HL-60/S4 (cell line): Measurements from ENCODE around the gene SNIP1.
"Not testable (repeated sequence)": the region's sequence is repeated elsewhere in the genome, so short reads cannot be mapped to it uniquely, and the experiment has no call there.

Experiments
- in situ Hi-C: fragments of 300-500 bp; cut with MboI; formaldehyde crosslinking; loops from 2 replicates; pipeline ENCODE4 v1.14.3; 2022; ENCODE audit warnings: low sequenced_read_pairs

Gene SNIP1

DNA sequence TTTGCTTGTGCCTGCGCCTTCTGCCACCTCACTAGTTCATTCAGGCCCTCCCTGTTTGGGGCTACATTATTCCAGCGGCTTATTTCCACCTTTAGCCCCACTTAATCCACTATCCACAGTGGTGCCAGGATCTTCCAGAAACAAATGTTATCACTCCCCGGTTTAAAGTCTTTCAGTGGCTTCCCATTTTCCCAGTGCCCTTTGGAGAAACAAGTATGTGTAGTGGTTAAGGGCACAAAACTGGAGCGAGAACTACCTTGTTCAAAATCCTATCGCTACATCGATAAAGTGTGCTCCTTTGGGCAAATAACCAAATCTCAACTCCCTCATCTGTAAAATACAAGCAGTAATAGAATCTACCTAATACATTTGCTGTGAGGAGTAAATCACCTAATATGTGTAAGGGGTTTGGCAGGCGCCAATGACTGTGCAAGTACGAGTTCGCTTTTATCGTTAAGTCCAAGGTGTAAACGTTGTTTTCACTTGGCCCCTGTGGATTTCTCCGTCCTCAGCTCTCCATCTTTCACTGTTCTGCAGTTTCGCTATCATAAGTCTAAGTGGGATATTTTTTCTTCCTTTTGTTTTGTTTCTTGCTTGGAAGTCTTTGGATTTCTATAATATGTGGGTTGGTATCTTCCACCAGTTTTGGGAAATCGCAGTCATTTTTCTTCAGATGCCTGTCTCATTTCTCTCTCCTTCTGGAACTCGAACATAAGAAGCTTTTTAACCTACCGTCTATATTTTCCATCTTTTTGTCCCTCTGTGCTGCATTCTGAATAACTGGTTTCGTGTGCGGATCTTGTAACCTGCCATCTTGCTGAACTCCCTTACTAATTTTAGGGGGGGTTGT, 38.7 kb downstream of the SNIP1 start:
- in situ Hi-C loops, result no loop called here

DNA sequence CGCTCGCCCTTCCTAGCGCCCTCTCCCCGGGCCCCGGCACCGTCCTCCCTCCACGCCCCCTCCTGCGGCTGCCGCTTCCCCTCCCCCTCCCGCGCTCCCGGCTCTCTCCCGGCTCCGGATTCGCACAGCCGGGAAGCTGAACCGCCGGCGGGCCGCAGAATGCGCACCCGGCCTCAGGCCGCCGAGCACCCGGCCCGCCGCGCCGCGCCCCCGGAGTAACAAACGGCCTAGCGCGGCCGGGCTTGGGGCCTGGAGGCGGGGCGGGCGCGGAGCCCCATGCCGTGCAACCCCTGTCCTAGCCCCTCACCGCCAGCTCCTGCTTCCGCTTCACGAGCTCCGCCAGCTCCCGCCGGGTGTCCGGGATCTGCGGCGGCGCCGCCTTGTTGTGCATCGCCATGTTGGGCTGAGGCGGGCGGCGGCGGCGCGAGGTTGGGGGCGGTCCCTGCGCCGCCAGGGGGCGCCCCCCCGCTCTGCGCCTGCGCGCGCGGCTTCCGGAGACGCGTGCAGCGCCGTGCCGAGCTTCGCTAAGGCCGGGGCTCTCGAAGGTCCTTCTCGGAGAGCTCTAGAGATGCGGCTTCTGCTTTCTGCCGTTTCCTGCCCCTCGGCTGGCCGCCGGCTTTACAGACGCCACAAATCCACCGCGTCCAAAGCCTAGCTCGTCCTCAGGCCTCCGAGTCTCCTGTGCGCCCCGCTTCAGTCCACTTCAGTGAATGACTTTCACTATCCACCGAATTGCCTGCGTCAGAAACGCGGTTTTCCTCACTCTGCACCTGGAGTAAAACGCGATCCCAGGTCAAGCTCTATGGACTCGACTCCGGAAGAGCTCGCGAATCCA, 39.5 kb downstream of the SNIP1 start, which contains the start of gene MEAF6:
Gene MEAF6, minus strand, starts transcription at position 417 of the 835 bp plus-strand sequence. Its CDS starts 20 bp downstream, at position 397.
- in situ Hi-C loops, result no loop called here

DNA sequence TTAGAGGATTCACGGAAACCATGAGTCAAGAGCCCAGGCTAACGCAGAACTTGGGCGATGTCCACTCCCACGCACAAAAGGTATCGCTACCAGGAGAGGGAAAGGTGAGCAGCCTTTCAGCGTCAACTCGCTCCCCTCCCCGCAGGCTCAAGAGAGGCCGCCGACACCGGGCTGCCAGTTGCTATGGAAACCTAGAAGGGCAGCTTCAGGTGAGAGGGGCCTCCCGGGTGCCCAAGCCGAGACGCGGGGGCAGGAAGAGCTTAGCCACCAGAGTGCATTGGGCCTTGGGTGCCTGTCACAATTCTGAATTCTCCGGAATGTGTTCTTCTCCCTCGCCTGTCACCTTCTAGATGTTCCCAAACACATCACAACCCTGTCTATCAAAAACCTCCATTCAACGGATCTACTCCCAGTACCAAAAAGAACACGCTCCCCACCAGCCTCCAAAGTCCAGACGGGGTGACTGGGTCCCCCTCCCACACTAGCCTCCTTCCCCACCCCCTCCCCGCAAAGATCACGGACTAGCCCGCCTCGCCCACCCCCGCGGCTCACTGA, 40.2 kb downstream of the SNIP1 start:
- in situ Hi-C loops, result no loop called here

DNA sequence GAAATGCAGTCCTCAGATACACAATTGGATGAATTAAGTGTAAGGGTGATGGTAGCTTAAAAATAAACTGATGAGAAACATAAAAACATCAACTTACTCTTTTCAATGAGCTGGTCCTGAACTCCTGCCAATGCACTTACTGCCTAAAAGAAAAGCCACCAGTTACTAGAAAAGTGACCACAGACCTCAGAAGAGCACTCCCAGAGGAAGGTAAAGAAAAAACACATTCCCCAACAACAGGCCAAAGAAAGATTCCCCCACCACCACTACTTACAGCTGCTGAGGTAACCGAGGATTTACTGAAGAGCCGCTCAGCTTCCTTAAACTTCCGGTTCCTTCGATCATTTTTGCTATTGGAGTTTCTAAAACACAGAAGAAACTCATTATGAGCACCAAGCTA, 44.9 kb downstream of the SNIP1 start:
- in situ Hi-C loops, result no loop called here

DNA sequence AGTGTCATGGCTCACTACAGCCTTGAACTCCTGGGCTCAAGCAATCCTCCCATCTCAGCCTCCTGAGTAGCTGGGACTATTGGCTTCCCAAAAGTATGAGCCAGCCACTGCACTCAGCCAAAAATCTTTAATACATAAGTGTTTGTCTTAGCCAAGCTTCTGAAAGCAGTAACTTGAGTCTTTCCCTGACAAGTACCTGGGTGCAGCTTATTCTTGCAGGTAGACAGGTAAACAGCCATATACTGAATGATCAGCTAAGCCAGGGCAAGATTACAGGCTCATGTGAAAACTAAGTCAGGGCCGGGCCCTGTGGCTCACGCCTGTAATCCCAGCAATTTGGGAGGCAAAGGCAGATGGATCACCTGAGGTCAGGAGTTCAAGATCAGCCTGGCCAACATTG, 47.4 kb downstream of the SNIP1 start:
- in situ Hi-C loops, result no loop called here

DNA sequence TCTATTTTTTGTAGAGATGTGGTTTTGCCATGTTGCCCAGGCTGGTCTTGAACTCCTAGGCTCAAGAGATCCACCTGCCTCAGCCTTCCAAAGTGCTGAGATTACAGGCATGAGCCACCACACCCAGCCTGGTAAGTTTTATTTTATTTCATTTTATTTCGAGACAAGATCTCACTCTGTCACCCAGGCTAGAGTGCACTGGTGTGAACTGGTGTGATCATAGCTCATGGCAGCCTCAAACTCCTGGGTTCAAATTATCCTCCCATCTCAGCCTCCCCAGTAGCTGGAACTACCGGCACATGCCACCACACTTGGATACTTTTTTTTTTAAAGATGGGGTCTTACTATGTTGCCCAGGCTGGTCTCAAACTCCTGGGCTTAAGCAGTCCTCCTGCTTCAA, 51.3 kb downstream of the SNIP1 start:
- in situ Hi-C loops, result not testable (repeated sequence)

DNA sequence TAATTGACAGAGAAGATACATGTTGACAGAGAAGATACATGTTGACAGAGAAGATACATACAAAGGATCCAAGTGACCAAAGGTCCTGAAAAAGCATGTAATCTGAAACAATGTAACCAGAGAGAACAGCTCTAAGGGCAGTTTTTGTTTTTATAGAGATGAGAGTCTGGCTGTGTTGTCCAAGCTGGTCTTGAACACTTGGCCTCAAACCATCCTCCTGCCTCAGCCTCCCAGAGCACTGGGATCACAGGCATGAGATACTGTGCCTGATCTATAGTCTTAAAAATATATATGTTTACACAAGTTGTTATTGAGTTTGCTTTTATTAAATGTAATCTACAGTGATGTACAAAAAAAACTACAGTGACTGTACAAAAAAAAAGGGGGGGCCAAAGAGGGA, 52.0 kb downstream of the SNIP1 start:
- in situ Hi-C loops, result no loop called here

DNA sequence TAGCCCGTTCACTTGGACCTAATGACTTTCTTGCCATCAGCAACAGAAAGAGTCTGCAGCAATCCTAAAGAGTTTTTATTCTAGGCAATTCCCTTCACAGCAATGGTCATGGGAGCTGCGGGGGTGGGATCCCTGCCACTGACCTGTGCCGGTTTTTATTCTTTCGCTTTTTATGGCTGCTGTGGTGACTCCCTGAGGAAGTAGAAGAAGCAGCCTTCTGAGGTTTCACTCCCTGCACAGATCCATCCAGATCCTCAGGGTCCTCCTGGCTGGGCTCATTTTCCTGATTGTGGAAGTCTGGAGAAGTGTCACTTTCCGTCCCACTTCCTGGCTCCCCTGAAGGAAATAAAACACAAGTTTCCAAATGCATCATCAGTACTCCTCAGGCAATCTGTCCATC, 52.4 kb downstream of the SNIP1 start:
- in situ Hi-C loops, result no loop called here

DNA sequence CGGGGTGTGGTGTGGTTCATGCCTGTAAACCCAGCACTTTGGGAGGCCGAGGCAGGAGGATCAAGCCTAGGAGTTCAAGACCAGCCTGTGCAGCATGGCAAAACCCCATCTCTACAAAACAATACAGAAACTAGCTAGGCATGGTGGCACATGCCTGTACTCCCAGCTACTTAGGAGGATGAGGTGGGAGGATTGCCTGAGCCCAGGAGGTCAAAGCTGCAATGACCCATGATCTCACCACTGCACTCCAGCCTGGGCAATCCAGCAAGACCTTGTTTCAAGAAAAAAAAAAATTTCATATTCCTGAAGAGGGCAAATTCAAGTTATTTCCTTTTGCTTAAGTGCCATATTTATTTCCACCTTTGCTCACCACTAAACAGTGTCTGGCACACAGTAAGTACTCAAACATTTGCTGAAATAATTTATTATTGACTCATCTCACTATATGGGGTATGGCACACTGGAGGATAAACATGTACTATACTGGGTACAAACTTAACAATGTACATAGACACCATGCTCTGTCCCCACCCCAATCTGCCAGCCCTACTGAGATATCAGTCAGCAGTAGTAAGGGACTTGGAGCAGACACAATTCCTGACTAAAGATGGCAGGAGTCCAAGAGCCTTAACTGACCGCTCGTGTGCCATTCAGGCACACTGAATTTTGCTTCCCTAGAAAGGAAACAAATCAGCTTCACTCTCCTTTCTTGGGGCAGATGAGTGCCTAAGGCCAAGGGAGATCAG, 55.0 kb downstream of the SNIP1 start:
- in situ Hi-C loops, result no loop called here

DNA sequence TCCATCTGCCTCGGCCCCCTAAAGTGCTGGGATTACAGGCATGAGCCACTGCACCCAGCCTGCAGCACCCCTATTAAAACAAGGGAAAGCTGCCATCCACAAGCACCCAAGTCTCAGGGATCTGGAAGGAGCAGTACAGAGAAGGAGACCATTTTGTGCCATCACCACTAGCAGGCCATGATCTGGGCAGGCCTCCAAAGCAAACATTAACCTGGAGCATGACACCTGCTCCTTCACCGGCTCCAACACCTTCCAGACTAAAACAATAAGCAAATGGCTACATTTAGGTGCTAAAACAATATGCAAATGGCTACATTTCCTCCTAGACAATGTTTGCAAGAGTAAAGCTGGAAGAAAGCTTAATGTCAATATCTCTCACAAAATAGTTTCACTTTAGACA, 56.3 kb downstream of the SNIP1 start:
- in situ Hi-C loops, result no loop called here

DNA sequence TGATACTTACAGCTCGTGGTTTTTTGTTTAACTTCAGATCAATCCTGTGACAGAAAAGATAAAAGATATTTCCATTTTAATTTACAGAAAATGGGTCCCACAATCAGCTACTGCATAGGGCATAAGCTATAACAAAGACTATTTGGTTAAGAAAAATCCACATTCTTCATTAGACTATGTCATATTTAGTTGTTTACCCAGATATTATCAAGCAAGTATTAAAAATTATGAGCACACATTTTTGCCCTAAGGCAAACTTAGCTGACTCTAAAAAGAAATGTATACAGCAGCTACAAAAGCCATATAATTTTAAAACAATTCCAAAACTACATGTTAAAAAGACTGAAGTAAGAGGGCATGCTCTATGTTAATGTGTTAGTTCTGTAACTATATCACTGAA, 58.2 kb downstream of the SNIP1 start:
- in situ Hi-C loops, result no loop called here

DNA sequence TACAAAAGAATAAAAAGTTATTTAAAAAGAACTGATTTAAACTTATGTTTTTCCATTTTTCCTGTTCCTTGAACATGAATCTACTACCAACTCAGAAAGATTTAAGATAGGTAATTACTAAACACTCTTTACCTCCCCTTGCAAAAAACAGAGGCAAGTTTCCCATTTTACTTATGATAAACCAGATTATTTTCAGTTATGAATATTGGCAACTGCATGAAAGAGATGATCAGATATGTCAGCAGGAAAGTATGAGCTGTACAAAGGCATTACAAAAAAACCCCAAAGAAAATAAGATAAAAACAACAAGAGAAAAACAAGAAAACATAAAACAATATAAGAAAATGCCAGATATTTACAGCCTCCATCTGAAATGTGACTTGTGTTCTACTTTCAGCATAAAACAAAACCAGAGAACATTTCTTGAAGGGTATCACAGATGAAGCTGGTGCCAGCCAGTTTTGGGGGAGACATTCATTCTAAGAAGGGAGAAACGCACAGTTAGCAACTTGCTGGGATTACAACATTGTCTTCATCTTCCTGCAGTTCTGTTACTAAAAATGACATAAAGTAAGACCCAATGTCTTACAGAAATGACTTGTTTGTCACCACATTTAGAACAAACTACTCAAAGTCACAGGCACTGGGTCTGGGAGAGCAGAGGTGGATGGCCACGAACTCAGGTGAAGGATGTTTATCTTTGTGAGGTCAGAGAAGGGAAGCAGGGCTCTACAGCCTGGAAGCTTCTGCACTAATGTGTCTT, 60.6 kb downstream of the SNIP1 start:
- in situ Hi-C loops, result no loop called here

DNA sequence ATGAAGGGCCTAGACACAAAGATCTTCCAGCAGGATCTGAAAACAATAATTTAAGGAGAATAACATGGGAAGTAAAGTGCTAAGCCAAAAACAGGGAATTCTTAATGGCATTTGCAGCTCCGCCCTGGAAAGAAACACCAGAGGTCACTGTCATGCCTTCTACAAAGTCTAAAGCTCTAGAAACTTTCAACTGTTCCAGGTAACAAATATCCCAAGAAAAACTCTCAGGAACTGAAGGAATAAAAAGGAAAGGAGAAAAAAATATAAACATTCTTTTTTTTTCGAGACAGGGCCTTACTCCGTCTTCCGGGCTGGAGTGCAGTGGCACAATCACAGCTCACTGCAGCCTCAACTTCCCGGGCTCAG, 66.5 kb downstream of the SNIP1 start:
- in situ Hi-C loops, result no loop called here

DNA sequence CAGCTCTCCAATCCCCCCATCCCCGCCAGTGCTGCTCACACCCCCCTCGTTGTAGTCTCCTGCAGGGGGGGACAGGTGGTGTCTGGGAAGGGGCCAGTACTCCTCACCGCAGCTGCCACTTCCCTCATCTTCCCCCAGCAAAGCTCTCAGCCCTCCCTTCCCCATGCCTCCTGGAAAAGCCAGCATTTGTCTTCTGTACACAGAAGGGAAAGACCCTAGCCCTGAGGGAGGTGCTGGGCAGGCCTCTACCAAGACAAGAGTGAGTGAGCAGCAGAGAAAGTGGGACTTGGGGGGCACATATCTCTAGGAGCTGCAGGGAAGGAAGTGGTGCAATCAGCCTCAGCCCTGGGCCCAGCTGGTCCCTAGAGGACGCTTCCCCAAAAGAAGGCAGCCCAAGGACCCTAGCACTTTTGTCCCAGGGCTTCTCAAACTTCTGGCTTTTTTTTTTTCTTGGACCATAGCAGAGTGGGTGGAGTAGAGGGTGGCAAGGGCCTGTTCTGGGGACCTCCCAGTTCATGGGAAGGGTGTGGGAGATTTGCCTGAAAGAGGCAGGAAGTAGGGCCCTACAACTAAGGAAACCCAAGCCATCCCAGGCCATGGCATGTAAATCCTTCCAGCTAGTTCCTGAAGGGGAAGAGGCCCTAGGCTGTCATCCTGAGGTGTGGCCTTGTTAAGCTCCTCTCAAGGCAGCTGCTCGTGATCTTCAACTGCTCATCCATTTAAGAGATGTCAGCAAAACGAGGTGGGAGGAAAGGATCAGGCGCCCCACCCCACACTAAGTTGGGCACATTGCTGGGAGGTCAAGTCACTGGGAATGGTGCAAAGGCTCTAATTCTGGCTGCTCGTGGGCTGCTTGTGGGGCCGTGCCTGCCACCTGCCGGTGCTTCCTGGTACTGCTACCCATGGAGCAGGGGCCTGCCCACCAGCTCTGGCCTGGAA, 67.1 kb downstream of the SNIP1 start:
- in situ Hi-C loops, result no loop called here

DNA sequence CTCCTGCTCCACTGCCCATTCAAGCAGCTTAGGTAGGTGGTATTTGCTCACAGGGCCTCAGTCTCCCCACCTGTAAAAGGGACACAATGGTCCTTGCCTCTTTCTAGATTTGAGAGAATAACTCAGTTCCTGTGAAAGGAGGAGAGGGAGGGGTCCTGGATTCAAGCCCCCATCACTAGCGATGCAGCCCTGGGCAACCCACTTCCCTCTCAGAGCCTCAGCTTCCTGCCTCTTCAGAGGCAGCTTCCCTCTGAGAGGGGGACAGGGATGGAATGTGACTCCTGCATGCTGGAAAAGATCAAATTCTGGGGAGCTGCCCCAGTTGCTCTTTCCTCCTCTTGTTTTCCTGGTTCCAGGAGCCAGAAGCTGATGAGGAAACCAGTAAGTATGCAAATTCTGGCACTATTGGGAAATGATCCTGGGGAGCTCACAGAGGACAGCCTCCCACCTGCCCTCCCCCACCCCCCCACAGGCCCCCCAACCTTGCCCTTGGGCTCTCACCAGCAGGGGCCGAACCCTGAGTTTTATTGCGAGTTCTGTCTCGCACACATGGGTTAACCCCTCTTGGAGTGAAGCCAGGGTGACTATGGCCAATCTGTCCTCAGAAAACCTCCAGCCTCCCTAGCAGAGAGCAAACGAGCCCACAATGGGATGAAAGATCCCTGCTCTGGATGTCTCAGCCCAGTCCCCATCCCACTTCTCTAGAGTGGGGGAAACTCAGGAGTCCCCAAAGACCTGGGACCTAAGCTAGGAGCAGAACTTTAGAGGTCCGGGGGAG, 68.0 kb downstream of the SNIP1 start:
- in situ Hi-C loops, result no loop called here
